ENCODE results near the gene CYB5R3.

The CYB5R3 gene

GRCh38 chr22:42633013-42633412 lies 16.2 kb downstream of the CYB5R3 start:
- TF ChIP-seq, protein P1, sequence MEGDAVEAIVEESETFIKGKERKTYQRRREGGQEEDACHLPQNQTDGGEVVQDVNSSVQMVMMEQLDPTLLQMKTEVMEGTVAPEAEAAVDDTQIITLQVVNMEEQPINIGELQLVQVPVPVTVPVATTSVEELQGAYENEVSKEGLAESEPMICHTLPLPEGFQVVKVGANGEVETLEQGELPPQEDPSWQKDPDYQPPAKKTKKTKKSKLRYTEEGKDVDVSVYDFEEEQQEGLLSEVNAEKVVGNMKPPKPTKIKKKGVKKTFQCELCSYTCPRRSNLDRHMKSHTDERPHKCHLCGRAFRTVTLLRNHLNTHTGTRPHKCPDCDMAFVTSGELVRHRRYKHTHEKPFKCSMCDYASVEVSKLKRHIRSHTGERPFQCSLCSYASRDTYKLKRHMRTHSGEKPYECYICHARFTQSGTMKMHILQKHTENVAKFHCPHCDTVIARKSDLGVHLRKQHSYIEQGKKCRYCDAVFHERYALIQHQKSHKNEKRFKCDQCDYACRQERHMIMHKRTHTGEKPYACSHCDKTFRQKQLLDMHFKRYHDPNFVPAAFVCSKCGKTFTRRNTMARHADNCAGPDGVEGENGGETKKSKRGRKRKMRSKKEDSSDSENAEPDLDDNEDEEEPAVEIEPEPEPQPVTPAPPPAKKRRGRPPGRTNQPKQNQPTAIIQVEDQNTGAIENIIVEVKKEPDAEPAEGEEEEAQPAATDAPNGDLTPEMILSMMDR (conservative IDR thresholded peaks at IDR 0.05; ENCODE audit: low read depth), result no peak
- CTCF ChIA-PET, result interaction anchor here (0.6 kb wide), 1 partner anchor 42 kb away, joined by 3 read pairs; no protein-coding TSS in a partner anchor
- H3K27ac ChIP-seq, result peak overlapping the region; percentile 100
- no peak for DNase-seq (ENCODE audit: low spot score)
- POLR2A ChIA-PET (ENCODE audit: low non-redundant PET), result no interaction called here

GRCh38 chr22:42632096-42632495 lies 17.1 kb downstream of the CYB5R3 start:
- CTCF ChIA-PET, result interaction anchor here (0.7 to 1.6 kb wide), 2 partner anchors 11 to 121 kb away, joined by 3 to 6 read pairs; no protein-coding TSS in a partner anchor

DNA sequence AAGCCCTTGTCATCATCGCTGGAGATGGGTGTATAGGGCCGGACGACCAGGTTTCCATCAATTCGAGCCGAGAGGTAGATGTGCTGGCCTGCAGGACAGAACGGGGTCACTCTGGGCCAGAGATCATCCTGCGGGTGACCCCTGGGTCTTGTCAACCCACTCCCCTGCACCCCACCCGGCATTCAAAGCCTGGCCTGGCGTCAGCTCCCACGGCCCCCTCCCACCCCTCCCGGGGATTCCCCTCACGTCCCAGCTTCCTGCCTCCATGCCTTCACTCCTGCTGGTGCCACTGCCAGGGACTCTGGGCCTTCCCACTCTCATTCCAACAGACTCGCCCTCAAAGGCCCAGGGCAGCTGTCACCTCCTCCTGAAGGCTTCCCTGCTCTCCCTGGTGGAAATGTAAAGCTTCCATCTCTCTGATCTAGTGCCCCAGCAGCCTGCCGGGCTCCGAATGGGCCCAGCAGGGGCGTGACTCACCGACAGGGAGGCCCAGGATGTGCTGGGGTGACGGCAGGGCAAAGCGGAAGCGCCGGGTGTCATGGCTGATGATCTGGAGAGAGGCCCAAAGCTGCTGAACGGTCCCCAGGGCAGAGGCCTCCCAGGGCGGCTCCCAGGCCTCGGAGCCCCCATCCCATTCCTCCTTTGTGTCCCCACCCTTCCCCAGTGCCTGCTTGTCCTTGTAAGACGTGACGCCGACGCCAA lies 18.1 kb downstream of the CYB5R3 start:
- POLR2A ChIA-PET (ENCODE audit: low non-redundant PET), result no interaction called here
- TF ChIP-seq, protein P1 (conservative IDR thresholded peaks at IDR 0.05; ENCODE audit: low read depth), result no peak
- peak overlapping the region; percentile 100 for H3K27ac ChIP-seq
- DNase-seq (ENCODE audit: low spot score), result peak; percentile 73
- CTCF ChIA-PET, result interaction anchor here (0.5 to 1.6 kb wide), 3 partner anchors 10 to 122 kb away, joined by 3 to 6 read pairs (median 5); no protein-coding TSS in a partner anchor

More at GRCh38 chr22:42632096-42632495, 17.1 kb downstream of the CYB5R3 start:
- no peak for DNase-seq (ENCODE audit: low spot score)
- TF ChIP-seq, protein P1 (conservative IDR thresholded peaks at IDR 0.05; ENCODE audit: low read depth), result no peak
- peak overlapping the region; percentile 100 for H3K27ac ChIP-seq
- POLR2A ChIA-PET (ENCODE audit: low non-redundant PET), result no interaction called here

GRCh38 chr22:42630211-42630610 lies 19.0 kb downstream of the CYB5R3 start:
- ChIA-PET CTCF (no interaction called here), POLR2A (ENCODE audit: low non-redundant PET) (no interaction called here)
- H3K27ac ChIP-seq, result peak overlapping the region; percentile 100
- DNase-seq (ENCODE audit: low spot score), result no peak
- TF ChIP-seq, protein P1 (conservative IDR thresholded peaks at IDR 0.05; ENCODE audit: low read depth), result no peak

- ChIA-PET POLR2A (ENCODE audit: low non-redundant PET) (no interaction called here), CTCF (no interaction called here)
- TF ChIP-seq, protein P1 (conservative IDR thresholded peaks at IDR 0.05; ENCODE audit: low read depth), result no peak
- no peak for DNase-seq (ENCODE audit: low spot score)
- peak overlapping the region; percentile 100 for H3K27ac ChIP-seq
These were observed 21.2 kb downstream of the CYB5R3 start for GRCh38 chr22:42627981-42628380.

GRCh38 chr22:42626951-42627625 lies 22.1 kb downstream of the CYB5R3 start:
- CTCF ChIA-PET, result no interaction called here
- TF ChIP-seq, protein P1 (conservative IDR thresholded peaks at IDR 0.05; ENCODE audit: low read depth), result no peak
- no peak for DNase-seq (ENCODE audit: low spot score)
- H3K27ac ChIP-seq, result peak overlapping the region; percentile 100
- POLR2A ChIA-PET (ENCODE audit: low non-redundant PET), result no interaction called here

Data from RWPE1 (cell line).